Measurements from ENCODE around the gene PEDS1. TPM values are rescaled to one million over a fixed set of nuclear protein-coding genes. Genes with fewer than 3 reads are reported as not detected.
A peak's percentile ranks its signal among the peaks of the same experiment; 100 is the strongest.

Gene PEDS1
- total RNA-seq, 2 experiments from 2014 or later, result 28.7 to 30.2 TPM

DNA sequence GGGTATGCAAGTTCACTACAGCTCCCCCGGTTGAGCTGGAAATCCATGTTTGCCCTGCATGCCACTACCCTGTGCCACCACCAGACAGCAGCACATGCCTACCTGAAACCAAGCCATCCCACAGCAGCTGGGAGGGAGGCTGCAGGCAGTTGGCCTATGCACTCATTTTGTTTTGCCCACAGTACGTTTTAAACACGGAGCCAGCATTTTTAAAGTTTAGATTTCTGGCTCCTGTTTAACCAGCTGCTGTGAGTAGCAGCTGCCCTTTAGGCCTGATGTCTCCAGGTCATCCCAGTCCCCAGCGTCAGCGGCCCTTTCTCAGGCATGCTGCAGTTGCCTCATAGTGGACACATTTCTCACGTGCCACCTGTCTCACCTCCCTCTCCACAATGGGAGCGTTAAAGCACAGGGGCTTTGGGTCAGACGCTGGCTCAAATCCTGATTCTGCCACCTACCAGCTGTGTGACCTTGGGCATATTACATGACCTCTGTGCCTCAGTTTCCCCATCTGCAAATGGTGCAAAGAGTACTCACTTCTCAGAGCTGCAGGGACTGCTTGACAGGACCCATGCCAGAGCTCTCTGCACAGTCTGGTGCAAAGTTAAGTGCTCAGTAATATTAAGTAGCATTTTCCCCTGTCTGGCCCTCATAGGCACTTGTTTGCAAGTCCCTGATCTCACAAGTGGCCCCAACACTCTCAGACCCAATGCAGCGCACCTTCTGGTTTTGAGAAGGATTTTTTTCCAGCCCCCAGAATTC lies 32.4 kb downstream of the PEDS1 start:
- no peak overlapping the region for H3K4me3 Mint-ChIP-seq
- H3K9me3 Mint-ChIP-seq (ENCODE audit: insufficient read depth), result no peaks in the 10 kb centered on the region
- DNase-seq (peak; percentile 70), ATAC-seq (peak; percentile 68)
- CTCF ChIA-PET, result interaction anchor here (0.8 to 6.3 kb wide), 22 partner anchors 9 to 467 kb away, joined by 3 to 128 read pairs (median 5); partner anchors contain the start of genes PEDS1 and UBE2V1
- POLR2A ChIA-PET, result interaction anchor here (1.5 to 1.8 kb wide), 2 partner anchors 32 to 48 kb away, joined by 4 to 8 read pairs; partner anchors contain the start of gene PEDS1
- H3K4me1 Mint-ChIP-seq (ENCODE audit: low read depth), result peaks cover 7% of the 10 kb centered on the region
- H3K27me3 Mint-ChIP-seq (ENCODE audit: low read depth), result no peaks in the 10 kb centered on the region
- H3K36me3 Mint-ChIP-seq (ENCODE audit: low read depth), result peaks cover 33% of the 10 kb centered on the region
- H3K27ac Mint-ChIP-seq, result no peak overlapping the region

DNA sequence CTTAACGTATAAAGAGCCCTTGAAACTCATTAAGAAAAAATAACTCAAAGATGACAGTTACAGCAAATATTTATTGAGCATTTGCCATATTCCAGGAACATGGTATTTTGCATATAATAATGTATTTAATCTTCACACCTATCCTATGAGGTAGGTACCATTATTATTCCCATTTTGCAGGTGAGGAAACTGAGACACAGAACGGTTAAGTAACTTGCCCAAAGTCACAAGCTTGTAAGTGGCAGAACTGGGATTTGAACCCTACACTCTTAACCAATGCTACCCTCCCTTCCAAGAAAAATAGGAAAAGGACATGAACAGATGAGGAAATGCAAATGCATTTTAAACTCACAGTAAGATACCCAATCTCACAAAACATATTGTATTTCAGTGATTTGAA lies 35.3 kb downstream of the PEDS1 start:
- DNase-seq, result no peak
- POLR2A ChIA-PET, result interaction anchor here (0.6 kb wide), 1 partner anchor 38 kb away, joined by 3 read pairs; no protein-coding TSS in a partner anchor
- no peaks in the 10 kb centered on the region for H3K27me3 Mint-ChIP-seq (ENCODE audit: low read depth)
- H3K4me1 Mint-ChIP-seq (ENCODE audit: low read depth), result peaks cover 34% of the 10 kb centered on the region
- no peak overlapping the region for H3K27ac Mint-ChIP-seq
- no peak overlapping the region for H3K4me3 Mint-ChIP-seq
- CTCF ChIA-PET, result interaction anchor here (1.8 to 4.1 kb wide), 3 partner anchors 48 to 54 kb away, joined by 6 to 30 read pairs (median 21); no protein-coding TSS in a partner anchor
- H3K36me3 Mint-ChIP-seq (ENCODE audit: low read depth), result peaks cover 8% of the 10 kb centered on the region
- H3K9me3 Mint-ChIP-seq (ENCODE audit: insufficient read depth), result no peaks in the 10 kb centered on the region
- ATAC-seq, result no peak

DNA sequence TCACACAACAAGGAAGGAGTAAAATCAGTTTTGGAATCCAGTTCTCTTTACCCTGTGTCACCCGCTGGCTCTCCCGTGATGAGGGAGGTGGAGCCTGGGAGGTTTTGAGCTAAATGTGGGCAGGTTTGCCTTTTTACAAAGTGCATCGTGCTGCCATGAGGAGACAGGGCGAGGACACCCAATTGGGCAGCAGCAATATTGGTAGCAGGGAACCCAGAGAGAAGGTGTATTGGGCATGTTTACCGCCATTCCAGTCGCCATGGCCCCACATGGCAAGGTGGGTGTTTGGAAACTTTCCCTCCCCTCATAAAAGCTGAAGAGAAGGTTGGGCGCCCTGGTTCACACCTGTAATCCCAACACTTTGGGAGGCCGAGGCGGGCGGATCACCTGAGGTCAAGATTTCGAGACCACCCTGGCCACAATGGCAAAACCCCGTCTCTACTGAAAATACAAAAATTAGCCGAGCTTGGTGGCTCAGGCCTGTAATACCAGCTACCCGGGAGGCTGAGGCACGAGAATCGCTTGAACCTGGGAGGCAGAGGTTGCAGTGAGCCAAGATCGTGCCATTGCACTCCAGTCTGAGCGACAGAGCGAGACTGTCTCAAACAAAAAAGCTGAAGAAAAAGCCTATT lies 37.0 kb downstream of the PEDS1 start:
- no peak for DNase-seq

DNA sequence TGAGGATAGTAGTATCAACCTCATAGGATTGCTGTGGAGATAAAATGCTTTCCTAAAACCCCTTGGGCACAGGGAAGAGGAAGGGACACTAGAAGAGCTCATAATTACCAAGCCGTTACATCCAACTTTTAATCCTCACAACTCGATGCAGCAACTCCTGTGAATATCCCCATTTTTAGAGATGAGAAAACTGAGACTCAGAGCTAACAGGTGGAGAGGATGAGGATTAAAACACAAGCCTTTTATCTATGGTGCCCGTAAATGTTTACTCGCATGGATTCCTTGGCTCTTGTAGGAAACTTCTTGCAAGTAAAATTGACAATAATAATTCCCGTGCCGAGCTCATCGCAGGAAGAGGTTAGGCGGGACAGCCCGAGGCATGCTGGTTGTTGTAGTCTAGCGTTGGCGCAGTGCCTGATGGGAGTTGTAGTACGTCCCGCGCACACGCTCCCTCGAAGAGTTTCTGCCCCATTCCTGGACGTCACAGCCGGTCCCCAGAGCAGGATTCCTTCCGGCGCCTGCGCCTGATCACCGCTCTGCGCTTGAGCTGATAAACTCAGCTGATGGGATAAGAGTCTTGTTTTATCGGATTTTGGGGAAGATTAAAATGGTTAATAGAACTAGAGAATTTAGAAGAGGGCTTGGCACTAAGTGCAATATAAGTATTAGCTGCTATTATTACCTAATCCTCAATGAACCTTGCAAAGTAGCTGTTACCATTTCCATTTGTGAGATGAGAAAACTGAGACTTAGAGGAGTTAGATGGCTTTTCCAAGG lies 37.7 kb downstream of the PEDS1 start:
- Mint-ChIP-seq H3K4me3 (peak overlapping the region; percentile 77), H3K4me1 (ENCODE audit: low read depth) (peaks cover 53% of the 10 kb centered on the region)

More for the DNA sequence above, 37.0 kb downstream of the PEDS1 start:
- peaks cover 46% of the 10 kb centered on the region for H3K4me1 Mint-ChIP-seq (ENCODE audit: low read depth)
- peaks cover 11% of the 10 kb centered on the region for H3K36me3 Mint-ChIP-seq (ENCODE audit: low read depth)
- H3K9me3 Mint-ChIP-seq (ENCODE audit: insufficient read depth), result no peaks in the 10 kb centered on the region
- H3K27me3 Mint-ChIP-seq (ENCODE audit: low read depth), result no peaks in the 10 kb centered on the region
- POLR2A ChIA-PET, result interaction anchor here (1.1 to 2.5 kb wide), 4 partner anchors 10 to 74 kb away, joined by 3 to 22 read pairs (median 4); partner anchors contain the start of genes CEBPB and PEDS1
- ATAC-seq, result no peak
- H3K27ac Mint-ChIP-seq, result peak overlapping the region; percentile 89
- peak overlapping the region; percentile 77 for H3K4me3 Mint-ChIP-seq
- CTCF ChIA-PET, result interaction anchor here (0.9 to 7.4 kb wide), 14 partner anchors 17 to 367 kb away, joined by 3 to 43 read pairs (median 9); partner anchors contain the start of genes PEDS1 and RNF114

DNA sequence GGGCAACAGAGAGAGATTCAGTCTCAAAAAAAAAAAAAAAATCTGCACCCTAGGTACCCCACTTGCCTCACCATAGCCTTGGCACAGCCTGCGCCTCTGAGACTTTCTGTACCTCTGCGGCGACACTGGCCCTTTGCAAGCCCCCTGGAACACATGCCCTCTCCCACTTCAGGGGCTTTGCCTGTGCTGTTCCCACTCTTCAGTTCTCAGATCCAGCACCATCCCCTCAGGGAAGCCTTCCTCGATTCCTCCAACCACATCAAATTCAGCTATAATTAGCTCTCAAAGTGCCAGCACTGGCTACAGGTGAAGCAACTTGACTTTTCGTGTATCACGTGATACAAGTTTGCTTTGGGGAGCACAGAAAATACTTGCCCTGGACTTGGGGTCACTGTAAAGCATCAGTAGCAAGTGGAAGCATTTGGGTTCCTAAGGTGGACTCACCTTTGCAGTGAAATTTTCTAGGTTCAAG lies 38.4 kb downstream of the PEDS1 start:
- H3K9me3 Mint-ChIP-seq (ENCODE audit: insufficient read depth), result no peaks in the 10 kb centered on the region

More for the DNA sequence above, 37.7 kb downstream of the PEDS1 start:
- Mint-ChIP-seq H3K27me3 (ENCODE audit: low read depth) (no peaks in the 10 kb centered on the region), H3K27ac (peak overlapping the region; percentile 89), H3K9me3 (ENCODE audit: insufficient read depth) (no peaks in the 10 kb centered on the region), H3K36me3 (ENCODE audit: low read depth) (peaks cover 16% of the 10 kb centered on the region)
- CTCF ChIA-PET, result interaction anchor here (0.6 to 7.4 kb wide), 16 partner anchors 18 to 394 kb away, joined by 3 to 43 read pairs (median 6); partner anchors contain the start of genes PEDS1, PTPN1 and RNF114
- peak; percentile 93 for DNase-seq
- POLR2A ChIA-PET, result interaction anchor here (0.5 to 2.5 kb wide), 6 partner anchors 11 to 1298 kb away, joined by 3 to 22 read pairs (median 3); partner anchors contain the start of genes CEBPB and PEDS1
- ATAC-seq, result peak; percentile 75

DNA sequence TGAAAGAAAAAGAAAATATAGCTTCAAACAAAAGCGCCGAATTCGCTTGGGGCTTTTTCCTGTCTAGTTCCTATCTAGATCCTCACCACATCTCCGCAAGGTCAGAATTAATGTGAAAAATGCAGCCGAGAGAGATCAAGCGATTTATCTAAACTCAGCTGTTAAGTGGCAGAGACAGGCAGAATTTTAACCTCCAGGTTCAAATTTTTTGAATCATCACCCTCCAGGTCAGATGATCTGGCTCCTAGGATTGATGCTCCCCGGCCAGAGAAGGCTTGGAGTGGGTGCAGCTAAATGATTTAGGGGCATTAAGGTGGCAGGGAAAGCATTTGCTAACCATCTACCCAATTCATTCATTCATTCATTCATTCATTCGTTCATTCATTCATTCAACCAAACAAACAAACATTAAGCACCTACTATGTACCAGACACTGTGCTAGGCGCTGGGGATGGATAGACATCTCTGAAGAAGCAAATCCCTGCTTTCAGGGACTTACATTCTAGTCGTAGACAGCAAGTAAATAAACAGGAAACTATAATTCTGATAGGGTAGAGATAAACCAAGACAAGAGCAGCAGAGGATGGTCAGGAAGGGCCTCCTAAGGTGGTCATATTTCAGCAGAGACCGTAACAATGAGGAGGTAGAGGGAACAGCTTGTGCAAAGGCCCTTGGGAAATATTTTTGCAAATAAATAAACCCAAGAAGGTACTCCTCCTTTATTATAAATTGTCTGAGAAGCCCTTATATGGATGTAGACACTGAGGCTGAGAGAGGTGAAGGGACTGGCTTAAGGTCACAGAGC lies 39.9 kb downstream of the PEDS1 start:
- no peak for ATAC-seq
- H3K27me3 Mint-ChIP-seq (ENCODE audit: low read depth), result no peaks in the 10 kb centered on the region
- CTCF ChIA-PET, result interaction anchor here (0.7 to 7.4 kb wide), 10 partner anchors 8 to 56 kb away, joined by 3 to 43 read pairs (median 10); partner anchors contain the start of gene PEDS1

More for the DNA sequence above, 38.4 kb downstream of the PEDS1 start:
- ATAC-seq, result no peak
- Mint-ChIP-seq H3K27ac (peak overlapping the region; percentile 89), H3K27me3 (ENCODE audit: low read depth) (no peaks in the 10 kb centered on the region), H3K4me1 (ENCODE audit: low read depth) (peaks cover 60% of the 10 kb centered on the region), H3K4me3 (peak overlapping the region; percentile 77), H3K36me3 (ENCODE audit: low read depth) (peaks cover 22% of the 10 kb centered on the region)
- no peak for DNase-seq
- CTCF ChIA-PET, result interaction anchor here (0.6 to 7.4 kb wide), 15 partner anchors 19 to 395 kb away, joined by 3 to 43 read pairs (median 11); partner anchors contain the start of genes PEDS1 and PTPN1
- POLR2A ChIA-PET, result interaction anchor here (0.8 to 2.5 kb wide), 3 partner anchors 37 to 43 kb away, joined by 3 to 22 read pairs (median 12); partner anchors contain the start of gene PEDS1

DNA sequence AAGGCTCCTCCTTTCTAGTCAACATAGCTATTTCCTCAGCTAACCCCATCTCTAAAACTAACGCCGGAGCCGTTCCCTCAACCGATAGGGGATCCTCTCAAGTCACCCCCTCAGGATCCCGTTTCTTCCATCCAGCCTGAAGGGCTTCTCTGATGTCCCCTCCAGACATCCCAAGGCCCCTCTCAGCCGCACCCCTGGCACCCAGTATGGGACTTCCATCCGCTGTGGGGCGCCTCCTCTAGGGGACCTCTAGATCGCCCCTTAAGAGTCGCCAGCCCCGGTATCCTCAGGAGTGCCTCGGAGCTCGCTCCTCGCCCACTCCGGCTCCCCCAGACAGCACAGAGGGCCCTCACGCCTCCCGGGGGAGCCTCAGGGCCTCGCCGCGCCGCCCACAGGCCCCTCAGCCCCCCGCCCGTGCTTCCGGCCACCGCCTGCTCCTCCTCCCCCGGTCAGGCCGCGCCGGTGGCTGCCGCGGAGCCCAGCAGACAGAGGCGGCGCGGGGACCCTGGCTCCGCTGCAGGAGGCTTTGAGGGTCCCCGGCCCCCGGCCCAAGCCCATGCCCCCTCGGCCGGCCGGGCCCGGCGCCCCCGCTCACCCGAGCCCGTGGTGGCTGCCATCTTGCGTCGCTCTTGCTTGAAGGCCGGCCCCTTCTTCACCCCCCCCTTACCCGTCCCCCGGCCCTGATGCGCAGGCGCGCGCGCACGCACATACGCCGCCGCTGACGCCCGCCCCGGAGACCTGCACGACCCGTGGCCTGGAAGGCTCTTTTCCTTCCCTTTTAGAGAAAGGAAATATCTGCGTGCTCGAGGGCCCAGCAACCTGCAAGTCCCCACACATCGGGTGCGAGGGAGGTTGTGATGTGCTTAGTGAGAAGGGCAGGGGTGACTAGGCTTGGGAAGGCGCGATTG lies 40.8 kb downstream of the PEDS1 start, which contains the start of gene UBE2V1:
Gene UBE2V1 (minus strand): TSS at position 639 of the 908 bp plus-strand sequence. CDS start 22 bp downstream, at position 617.
- peak within 1 kb of the TSS; percentile 96 for H3K27ac Mint-ChIP-seq
- DNase-seq, result peak; percentile 92
- H3K4me3 Mint-ChIP-seq, result peak within 1 kb of the TSS; percentile 97
- H3K4me1 Mint-ChIP-seq (ENCODE audit: low read depth), result peaks cover 81% of the 10 kb centered on the region
- ATAC-seq, result peak; percentile 76
- CTCF ChIA-PET, result interaction anchor here (0.6 to 7.7 kb wide), 12 partner anchors 9 to 445 kb away, joined by 3 to 72 read pairs (median 10); partner anchors contain the start of gene PEDS1
- H3K27me3 Mint-ChIP-seq (ENCODE audit: low read depth), result no peaks in the 10 kb centered on the region
- POLR2A ChIA-PET, result interaction anchor here (0.6 to 2.1 kb wide), 6 partner anchors 9 to 518 kb away, joined by 3 to 12 read pairs (median 4); partner anchors contain the start of gene PEDS1
- no peaks in the 10 kb centered on the region for H3K9me3 Mint-ChIP-seq (ENCODE audit: insufficient read depth)
- peaks cover 41% of the 10 kb centered on the region for H3K36me3 Mint-ChIP-seq (ENCODE audit: low read depth)

More for the DNA sequence above, 39.9 kb downstream of the PEDS1 start:
- POLR2A ChIA-PET, result interaction anchor here (0.6 to 2.1 kb wide), 5 partner anchors 10 to 518 kb away, joined by 3 to 12 read pairs (median 3); partner anchors contain the start of gene PEDS1
- H3K4me1 Mint-ChIP-seq (ENCODE audit: low read depth), result peaks cover 73% of the 10 kb centered on the region
- DNase-seq, result no peak
- H3K36me3 Mint-ChIP-seq (ENCODE audit: low read depth), result peaks cover 33% of the 10 kb centered on the region
- H3K9me3 Mint-ChIP-seq (ENCODE audit: insufficient read depth), result no peaks in the 10 kb centered on the region
- peak overlapping the region; percentile 94 for H3K27ac Mint-ChIP-seq
- peak overlapping the region; percentile 97 for H3K4me3 Mint-ChIP-seq

DNA sequence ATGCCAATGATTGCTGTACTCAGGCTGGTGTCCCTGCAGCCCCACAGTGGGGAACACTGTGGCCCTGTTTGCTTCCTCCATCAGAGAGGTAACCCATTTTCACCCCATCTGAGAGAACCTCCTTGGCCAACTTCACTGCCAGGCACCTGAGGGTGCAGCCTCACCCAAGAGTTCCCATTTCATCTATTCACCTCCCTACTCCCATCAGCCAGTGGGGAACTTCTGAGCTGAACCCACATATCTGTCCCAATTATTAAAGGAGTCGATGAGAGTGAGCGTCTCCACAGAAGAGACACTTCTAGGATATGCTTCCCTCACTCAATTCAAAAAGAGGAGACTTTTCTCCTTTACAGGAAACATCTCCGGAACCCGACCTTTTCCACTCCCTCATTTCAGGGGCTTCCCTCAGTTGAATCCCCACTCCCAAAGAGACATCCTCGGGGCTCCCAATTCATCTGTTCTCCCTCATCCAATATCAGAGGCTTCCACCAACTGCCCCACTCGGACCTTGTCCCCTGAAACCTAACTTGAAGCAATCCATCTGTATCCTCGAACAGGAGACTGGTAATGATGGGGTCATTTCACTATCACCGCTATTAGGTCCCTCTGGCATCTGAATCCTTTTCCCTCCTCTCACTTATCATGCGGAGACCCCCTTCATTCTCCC lies 41.6 kb downstream of the PEDS1 start:
- ATAC-seq, result no peak
- Mint-ChIP-seq H3K27me3 (ENCODE audit: low read depth) (no peaks in the 10 kb centered on the region), H3K27ac (peak overlapping the region; percentile 96), H3K4me1 (ENCODE audit: low read depth) (peaks cover 88% of the 10 kb centered on the region), H3K4me3 (peak overlapping the region; percentile 97), H3K36me3 (ENCODE audit: low read depth) (peaks cover 48% of the 10 kb centered on the region), H3K9me3 (ENCODE audit: insufficient read depth) (no peaks in the 10 kb centered on the region)
- CTCF ChIA-PET, result interaction anchor here (1.1 to 7.7 kb wide), 9 partner anchors 9 to 57 kb away, joined by 3 to 72 read pairs (median 10); partner anchors contain the start of gene PEDS1
- no peak for DNase-seq
- POLR2A ChIA-PET, result interaction anchor here (1.7 kb wide), 2 partner anchors 10 to 42 kb away, joined by 4 to 5 read pairs; partner anchors contain the start of gene PEDS1

All from activated CD8-positive, alpha-beta T cell treated with anti-CD3 and anti-CD28 coated beads, Interleukin-2, amount 10 ng/mL, durations not matched to agents 7 days and 5 days (primary cell).